IMR-90 (cell line): ENCODE results near the gene HORMAD2. TPM values are rescaled to one million over a fixed set of nuclear protein-coding genes. Genes with fewer than 3 reads are reported as not detected.

Experiments used
- ATAC-seq: fragments of 200-7000 bp; cut with Tn5 transposase; 2 replicates; pipeline ENCODE4 v1.9.1; 2020; ENCODE audit warnings: low read depth, mild to moderate bottlenecking, moderate library complexity
- BruUV-seq: library from RNA; stranded (reverse); fragments of 400-500 nt; replicated peaks from 2 replicates; lab custom pipeline; 2021; lab: Mats Ljungman, UMichigan
- CTCF ChIA-PET: fragments of 300-600 bp; formaldehyde crosslinking; extraction: SDS; loops from one replicate; lab custom pipeline; 2021; ENCODE audit warnings: antibody characterized with exemption; lab: Yijun Ruan, JAX
- POLR2A ChIA-PET: fragments of 300-600 bp; sonication (Branson Sonifier 250); formaldehyde crosslinking; loops from one replicate; lab custom pipeline; 2022; ENCODE audit warnings: antibody characterized with exemption; ENCODE audit not compliant: unreplicated experiment; lab: Charles Lee
- DNase-seq: peaks from one replicate; pipeline ENCODE4 v3.0.0; 2013
- H2AFZ ChIP-seq: replicated peaks from 2 replicates; pipeline ENCODE3; 2013; ENCODE audit warnings: low read length, mild to moderate bottlenecking; ENCODE audit not compliant: poor library complexity
- H2AK5ac ChIP-seq: 2 replicates; pipeline ENCODE4 v1.6.1; 2013; ENCODE audit warnings: low read depth, low read length, inconsistent platforms
- H2AK9ac ChIP-seq: replicated peaks from 2 replicates; pipeline ENCODE3; 2013; ENCODE audit warnings: mild to moderate bottlenecking, low read depth, low read length, moderate library complexity; ENCODE audit not compliant: poor library complexity
- H2BK120ac ChIP-seq: 2 replicates; pipeline ENCODE4 v1.6.1; 2013; ENCODE audit warnings: low read depth, low read length, inconsistent platforms
- H2BK15ac ChIP-seq: 3 replicates; pipeline ENCODE4 v1.6.1; 2013; ENCODE audit warnings: low read depth, low read length, inconsistent platforms
- H2BK20ac ChIP-seq: 2 replicates; pipeline ENCODE4 v1.6.1; 2013; ENCODE audit warnings: low read depth, mild to moderate bottlenecking, inconsistent platforms, low read length, moderate library complexity
- H2BK5ac ChIP-seq: 2 replicates; pipeline ENCODE4 v1.6.1; 2013; ENCODE audit warnings: mild to moderate bottlenecking, low read depth, low read length, inconsistent platforms; ENCODE audit not compliant: poor library complexity, severe bottlenecking
- H3K14ac ChIP-seq: replicated peaks from 2 replicates; pipeline ENCODE4 v1.6.1; 2013; ENCODE audit warnings: low read depth, low read length, inconsistent platforms
- H3K18ac ChIP-seq: 2 replicates; pipeline ENCODE4 v1.6.1; 2013; ENCODE audit warnings: low read depth, low read length, control low read depth
- H3K23ac ChIP-seq: 2 replicates; pipeline ENCODE4 v1.6.1; 2013; ENCODE audit warnings: low read depth, low read length, inconsistent platforms
- H3K27ac ChIP-seq: 2 replicates; pipeline ENCODE4 v1.5.1; 2013; ENCODE audit warnings: mild to moderate bottlenecking, control low read depth, low read length; ENCODE audit not compliant: insufficient read depth
- H3K27me3 ChIP-seq: 2 replicates; pipeline ENCODE4 v1.6.1; 2013; ENCODE audit warnings: low read length; ENCODE audit not compliant: control insufficient read depth, insufficient read depth
- H3K36me3 ChIP-seq: 2 replicates; pipeline ENCODE4 v1.6.1; 2013; ENCODE audit warnings: low read length, mixed read lengths; ENCODE audit not compliant: control insufficient read depth, insufficient read depth
- H3K4ac ChIP-seq: 2 replicates; pipeline ENCODE4 v1.6.1; 2013; ENCODE audit warnings: low read depth, low read length, inconsistent platforms
- H3K4me1 ChIP-seq: 2 replicates; pipeline ENCODE4 v1.6.1; 2013; ENCODE audit warnings: low read length, mixed read lengths; ENCODE audit not compliant: control insufficient read depth, insufficient read depth
- H3K4me2 ChIP-seq: 2 replicates; pipeline ENCODE4 v1.6.1; 2013; ENCODE audit warnings: low read depth, mild to moderate bottlenecking, control low read depth, low read length, moderate library complexity
- H3K4me3 ChIP-seq: 2 replicates; pipeline ENCODE4 v1.5.1; 2013; ENCODE audit warnings: low read depth, mild to moderate bottlenecking, control low read depth, low read length, moderate library complexity; ENCODE audit not compliant: insufficient read depth
- H3K56ac ChIP-seq: 2 replicates; pipeline ENCODE4 v1.6.1; 2013; ENCODE audit warnings: low read length, inconsistent platforms; ENCODE audit not compliant: insufficient read depth; ENCODE audit errors: extremely low read depth
- H3K79me1 ChIP-seq, 2 experiments: 2 replicates each; pipeline ENCODE4 v1.6.1; 2013; ENCODE audit warnings: low read length in 2 of 2, inconsistent platforms in 1 of 2, low read depth in 1 of 2
- H3K9ac ChIP-seq: 2 replicates; pipeline ENCODE4 v1.6.1; 2013; ENCODE audit warnings: low read depth, low read length, control low read depth
- H3K9me1 ChIP-seq: 2 replicates; pipeline ENCODE4 v1.6.1; 2013; ENCODE audit warnings: low read length, inconsistent platforms; ENCODE audit not compliant: insufficient read depth
- H3K9me3 ChIP-seq: 2 replicates; pipeline ENCODE4 v1.6.1; 2013; ENCODE audit warnings: low read length; ENCODE audit not compliant: control insufficient read depth, insufficient read depth
- H4K20me1 ChIP-seq: 2 replicates; pipeline ENCODE4 v1.6.1; 2013; ENCODE audit warnings: low read length, inconsistent platforms; ENCODE audit not compliant: insufficient read depth
- H4K5ac ChIP-seq: 2 replicates; pipeline ENCODE4 v1.6.1; 2013; ENCODE audit warnings: mild to moderate bottlenecking, low read depth, low read length, control low read depth
- H4K8ac ChIP-seq, 2 experiments: 2 replicates each; pipeline ENCODE4 v1.6.1; 2013; ENCODE audit warnings: low read depth in 2 of 2, low read length in 2 of 2, control low read depth in 1 of 2, inconsistent platforms in 1 of 2
- H4K91ac ChIP-seq: 2 replicates; pipeline ENCODE4 v1.6.1; 2013; ENCODE audit warnings: low read depth, low read length, inconsistent platforms; ENCODE audit not compliant: insufficient read depth
- NFE2L2 ChIP-seq: fragments of 150-350 bp; IDR thresholded peaks from 2 replicates; pipeline ENCODE4 v1.6.1; 2016; ENCODE audit warnings: low read depth, mild to moderate bottlenecking, low read length
- RAD21 ChIP-seq: IDR thresholded peaks from 2 replicates; pipeline ENCODE4 v1.6.1; 2012; ENCODE audit warnings: low read length, improper control_type of control experiment
- WGBS, 2 experiments: methylation state at CpG; one replicate each; pipeline versions ENCODE4 v1.1.5 to v1.1.7; 2013; ENCODE audit warnings: missing lambda C conversion rate in 2 of 2; ENCODE audit not compliant: insufficient read length in 1 of 2; ENCODE audit errors: extremely low coverage in 2 of 2; 5-methylcytosine and 5-hydroxymethylcytosine counted together
- dilution Hi-C: fragments of 300-500 bp; cut with HindIII; formaldehyde crosslinking; loops from one replicate; pipeline ENCODE4 v1.14.3; 2018; ENCODE audit warnings: low sequenced_read_pairs; ENCODE audit not compliant: unreplicated experiment
- in situ Hi-C: fragments of 300-500 bp; cut with MboI; formaldehyde crosslinking; loops from 3 replicates; pipeline ENCODE4 v1.14.3; 2019; ENCODE audit warnings: low sequenced_read_pairs, inconsistent platforms, mixed read lengths
- intact Hi-C: fragments of 100-400 bp; cut with micrococcal nuclease; formaldehyde crosslinking; loops from 2 replicates; pipeline ENCODE4 v1.10.0; 2022
- polyA plus RNA-seq, 3 experiments: library from polyadenylated mRNA; depleted of rRNA; stranded (reverse); fragments of >200 nt; gene quantifications; 2 replicates each; pipeline ENCODE4 v1.2.3, GENCODE V29; 2012; ENCODE audit warnings: low replicate concordance in 1 of 3
- total RNA-seq: library from RNA; depleted of rRNA; stranded (reverse); fragments of >200 nt; gene quantifications from 2 replicates; pipeline ENCODE4 v1.2.3, GENCODE V29; 2012

Gene HORMAD2
- total and polyA plus RNA-seq, 2 of the 4 experiments (the other 2 are of a cell fraction) = not detected

GRCh38 chr22:30183861-30184278 is 103.6 kb downstream of the HORMAD2 start:
- Histone ChIP-seq H4K91ac (peak overlapping the region; percentile 70), H2AK9ac (no peak overlapping the region), H2BK15ac (peak overlapping the region; percentile 46; the same call in 1 of the 3 replicates), H4K20me1 (no peaks in the 10 kb centered on the region), H3K9ac (no peak overlapping the region), H3K27ac (no peak overlapping the region), H4K8ac (peak overlapping the region; percentile 70 to 88; a peak in 3 of 4 replicates), H2BK20ac (peak overlapping the region; percentile 97), H3K9me1 (peaks cover 16% of the 10 kb centered on the region), H3K56ac (no peak overlapping the region), H3K23ac (peak overlapping the region; percentile 13; the same call in 1 of the 2 replicates), H2BK120ac (peak overlapping the region; percentile 90), H3K27me3 (no peaks in the 10 kb centered on the region), H3K79me1 (peaks cover 0 to 4% of the 10 kb centered on the region in 2 experiments; a peak in 1 of 4 replicates), H2AK5ac (peak overlapping the region; percentile 8; the same call in 1 of the 2 replicates), H3K14ac (peak overlapping the region; percentile 86), H3K4me2 (no peak overlapping the region), H3K4me3 (no peak overlapping the region), H3K36me3 (no peaks in the 10 kb centered on the region), H3K9me3 (no peaks in the 10 kb centered on the region), H3K4me1 (peaks cover 21% of the 10 kb centered on the region), H2BK5ac (peak overlapping the region; percentile 64), H3K4ac (peak overlapping the region; percentile 52; the same call in 1 of the 2 replicates), H4K5ac (peak overlapping the region; percentile 73), H3K18ac (peak overlapping the region; percentile 78), H2AFZ (no peak overlapping the region)
- in situ Hi-C loops (no loop called here), intact Hi-C loops (no loop called here), dilution Hi-C loops (no loop called here)
- TF ChIP-seq RAD21 = no peak
- TF ChIP-seq NFE2L2 = peak; percentile 59; the same call in 1 of the 2 replicates
- POLR2A ChIA-PET = interaction anchor here (0.6 kb wide), 2 partner anchors 8 to 22 kb away, joined by 3 read pairs; no protein-coding TSS in a partner anchor
- no CpG with 5 or more reads among the region's 2 CpGs for WGBS, 2 experiments
- CTCF ChIA-PET = interaction anchor here (0.5 kb wide), 1 partner anchor 1671 kb away, joined by 3 read pairs; no protein-coding TSS in a partner anchor
- BruUV-seq = no TSS peak
- ATAC-seq = no peak
- peak; percentile 71 for DNase-seq
